OCI-LY1 (cell line): Measurements from ENCODE around the gene KCNA3.

Experiments
- H2AFZ ChIP-seq: fragments of 200-600 bp; sonication (generic), shearing (Covaris generic); 2 replicates; pipeline ENCODE4 v1.6.0; 2014; ENCODE audit warnings: antibody characterized with exemption, mild to moderate bottlenecking, low read length
- H3F3A ChIP-seq: fragments of 200-600 bp; sonication (generic), shearing (Covaris generic); 2 replicates; pipeline ENCODE4 v1.6.0; 2014; ENCODE audit warnings: mild to moderate bottlenecking, antibody characterized with exemption, low read length, moderate library complexity; ENCODE audit not compliant: insufficient read depth
- H3K27ac ChIP-seq: fragments of 200-600 bp; sonication (generic); 2 replicates; pipeline ENCODE4 v1.5.1; 2014; ENCODE audit warnings: low read length, mixed run types, mild to moderate bottlenecking, low read depth; ENCODE audit not compliant: poor library complexity, severe bottlenecking
- H3K27me3 ChIP-seq: fragments of 200-600 bp; sonication (generic); 2 replicates; pipeline ENCODE4 v1.6.0; 2014; ENCODE audit warnings: antibody characterized with exemption, mild to moderate bottlenecking, low read length, moderate library complexity; ENCODE audit not compliant: insufficient read depth
- H3K36me3 ChIP-seq: fragments of 200-600 bp; sonication (generic); 2 replicates; pipeline ENCODE4 v1.6.1; 2014; ENCODE audit warnings: mild to moderate bottlenecking, antibody characterized with exemption, low read length, moderate library complexity, mixed read lengths; ENCODE audit not compliant: insufficient read depth
- H3K4me1 ChIP-seq: fragments of 200-600 bp; sonication (generic); 2 replicates; pipeline ENCODE4 v1.5.1; 2014; ENCODE audit warnings: mild to moderate bottlenecking, low read length, moderate library complexity; ENCODE audit not compliant: insufficient read depth, severe bottlenecking
- H3K4me2 ChIP-seq: fragments of 200-600 bp; sonication (generic), shearing (Covaris generic); 2 replicates; pipeline ENCODE4 v1.6.1; 2014; ENCODE audit warnings: low read length
- H3K4me3 ChIP-seq: fragments of 200-600 bp; sonication (generic); 2 replicates; pipeline ENCODE4 v1.5.1; 2014; ENCODE audit warnings: low read length, low read depth, mild to moderate bottlenecking, mixed read lengths; ENCODE audit not compliant: poor library complexity, severe bottlenecking
- H3K79me2 ChIP-seq: fragments of 200-600 bp; shearing (Covaris generic); 2 replicates; pipeline ENCODE4 v1.6.1; 2016; ENCODE audit warnings: mixed run types, low read length, mixed read lengths; ENCODE audit not compliant: insufficient read depth
- H3K9ac ChIP-seq: fragments of 200-600 bp; sonication (generic), shearing (Covaris generic); 2 replicates; pipeline ENCODE4 v1.6.1; 2014; ENCODE audit warnings: mild to moderate bottlenecking, low read length, mixed read lengths
- H3K9me2 ChIP-seq: fragments of 200-600 bp; sonication (generic), shearing (Covaris generic); 2 replicates; pipeline ENCODE4 v1.6.1; 2014; ENCODE audit warnings: low read depth, mild to moderate bottlenecking, low read length, mixed read lengths
- H3K9me3 ChIP-seq: fragments of 200-600 bp; shearing (Covaris generic); 2 replicates; pipeline ENCODE4 v1.6.1; 2014; ENCODE audit warnings: low read length, mixed read lengths
- H4K20me1 ChIP-seq: fragments of 200-600 bp; sonication (generic), shearing (Covaris generic); 2 replicates; pipeline ENCODE4 v1.6.0; 2016; ENCODE audit warnings: mild to moderate bottlenecking, low read length; ENCODE audit not compliant: insufficient read depth
- EZH2 ChIP-seq: fragments of 200-600 bp; sonication (generic), shearing (Covaris generic); IDR thresholded peaks from 2 replicates; pipeline ENCODE4 v1.8.0; 2017; ENCODE audit warnings: borderline replicate concordance, mixed run types, mild to moderate bottlenecking, antibody characterized with exemption, low read length, moderate library complexity, mixed read lengths
- TF ChIP-seq, protein P1 (sequence below): fragments of 200-600 bp; sonication (generic), shearing (Covaris generic); IDR thresholded peaks from 2 replicates; pipeline ENCODE4 v1.5.1; 2017; ENCODE audit warnings: mild to moderate bottlenecking, antibody characterized with exemption, low read length, moderate library complexity, mixed read lengths

The KCNA3 gene

GRCh38 chr1:110643879-110644472, 30.8 kb downstream of the KCNA3 start:
- H3K9me2 ChIP-seq: no peaks in the 10 kb centered on the region
- no peaks in the 10 kb centered on the region for H3K9me3 ChIP-seq
- H3K4me1 ChIP-seq: peaks cover 3% of the 10 kb centered on the region
- H3K9ac ChIP-seq: no peak overlapping the region
- no peaks in the 10 kb centered on the region for H4K20me1 ChIP-seq
- TF ChIP-seq, protein P1, sequence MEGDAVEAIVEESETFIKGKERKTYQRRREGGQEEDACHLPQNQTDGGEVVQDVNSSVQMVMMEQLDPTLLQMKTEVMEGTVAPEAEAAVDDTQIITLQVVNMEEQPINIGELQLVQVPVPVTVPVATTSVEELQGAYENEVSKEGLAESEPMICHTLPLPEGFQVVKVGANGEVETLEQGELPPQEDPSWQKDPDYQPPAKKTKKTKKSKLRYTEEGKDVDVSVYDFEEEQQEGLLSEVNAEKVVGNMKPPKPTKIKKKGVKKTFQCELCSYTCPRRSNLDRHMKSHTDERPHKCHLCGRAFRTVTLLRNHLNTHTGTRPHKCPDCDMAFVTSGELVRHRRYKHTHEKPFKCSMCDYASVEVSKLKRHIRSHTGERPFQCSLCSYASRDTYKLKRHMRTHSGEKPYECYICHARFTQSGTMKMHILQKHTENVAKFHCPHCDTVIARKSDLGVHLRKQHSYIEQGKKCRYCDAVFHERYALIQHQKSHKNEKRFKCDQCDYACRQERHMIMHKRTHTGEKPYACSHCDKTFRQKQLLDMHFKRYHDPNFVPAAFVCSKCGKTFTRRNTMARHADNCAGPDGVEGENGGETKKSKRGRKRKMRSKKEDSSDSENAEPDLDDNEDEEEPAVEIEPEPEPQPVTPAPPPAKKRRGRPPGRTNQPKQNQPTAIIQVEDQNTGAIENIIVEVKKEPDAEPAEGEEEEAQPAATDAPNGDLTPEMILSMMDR: no peak
- no peak for TF ChIP-seq EZH2
- no peaks in the 10 kb centered on the region for H3F3A ChIP-seq
- no peaks in the 10 kb centered on the region for H3K36me3 ChIP-seq
- H2AFZ ChIP-seq: no peak overlapping the region
- no peak overlapping the region for H3K27ac ChIP-seq
- no peaks in the 10 kb centered on the region for H3K79me2 ChIP-seq
- no peak overlapping the region for H3K4me3 ChIP-seq
- no peaks in the 10 kb centered on the region for H3K27me3 ChIP-seq
- H3K4me2 ChIP-seq: no peak overlapping the region

DNA sequence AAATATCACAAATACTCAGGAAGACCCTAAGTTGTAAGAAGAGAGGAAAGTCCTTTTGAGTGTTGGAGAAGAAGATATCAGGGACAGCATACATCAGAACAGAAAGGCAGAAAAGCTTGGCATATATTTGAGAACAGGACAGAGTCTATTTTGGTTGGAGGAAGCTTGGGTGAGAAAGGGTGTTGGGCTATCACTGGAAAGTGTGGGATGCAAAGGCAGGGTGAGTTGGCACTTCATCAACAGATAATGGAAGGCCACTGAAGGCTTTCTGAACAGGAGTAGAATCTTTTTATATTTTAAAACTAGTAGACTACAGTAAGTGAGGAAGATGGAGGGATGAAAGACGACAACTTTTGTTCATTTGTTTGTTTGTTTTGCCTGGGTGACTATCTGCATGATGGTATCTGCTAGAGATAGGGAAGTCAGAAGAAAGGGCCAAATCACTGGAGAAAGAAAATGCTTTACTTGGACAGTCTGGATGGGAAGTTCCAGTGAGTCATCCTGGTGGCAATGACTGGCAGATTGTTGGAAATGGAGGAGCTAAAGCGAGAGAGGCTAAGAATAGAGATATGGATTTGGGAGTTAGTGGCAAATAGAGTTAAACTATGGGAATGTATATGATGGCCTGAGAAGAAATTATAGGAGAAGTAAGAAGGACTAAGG, 34.9 kb downstream of the KCNA3 start:
- Histone ChIP-seq H3K9me3 (no peaks in the 10 kb centered on the region), H3K79me2 (no peaks in the 10 kb centered on the region), H2AFZ (no peak overlapping the region), H3K9me2 (no peaks in the 10 kb centered on the region), H3K27ac (no peak overlapping the region), H3K4me1 (peaks cover 44% of the 10 kb centered on the region), H3K36me3 (no peaks in the 10 kb centered on the region), H4K20me1 (no peaks in the 10 kb centered on the region), H3K27me3 (no peaks in the 10 kb centered on the region), H3K9ac (no peak overlapping the region), H3K4me2 (no peak overlapping the region), H3F3A (no peaks in the 10 kb centered on the region), H3K4me3 (no peak overlapping the region)
- TF ChIP-seq, protein P1: no peak
- TF ChIP-seq EZH2: no peak

GRCh38 chr1:110638556-110638955, 36.2 kb downstream of the KCNA3 start:
- Histone ChIP-seq H3K9ac (no peak overlapping the region), H3K4me3 (no peak overlapping the region), H3K36me3 (no peaks in the 10 kb centered on the region), H4K20me1 (no peaks in the 10 kb centered on the region), H3K9me3 (no peaks in the 10 kb centered on the region), H3K4me1 (peaks cover 56% of the 10 kb centered on the region), H3K27ac (peak overlapping the region; percentile 79), H3K79me2 (no peaks in the 10 kb centered on the region), H2AFZ (no peak overlapping the region), H3K4me2 (no peak overlapping the region), H3K27me3 (no peaks in the 10 kb centered on the region), H3K9me2 (no peaks in the 10 kb centered on the region), H3F3A (no peaks in the 10 kb centered on the region)
- no peak for TF ChIP-seq EZH2

GRCh38 chr1:110638058-110638457, 36.7 kb downstream of the KCNA3 start:
- H3K9me3 ChIP-seq: no peaks in the 10 kb centered on the region
- no peaks in the 10 kb centered on the region for H3F3A ChIP-seq
- H3K9me2 ChIP-seq: no peaks in the 10 kb centered on the region
- H3K4me3 ChIP-seq: no peak overlapping the region
- no peak for TF ChIP-seq EZH2
- TF ChIP-seq, protein P1: no peak
- no peaks in the 10 kb centered on the region for H3K36me3 ChIP-seq
- peak overlapping the region; percentile 79 for H3K27ac ChIP-seq
- H3K79me2 ChIP-seq: no peaks in the 10 kb centered on the region
- no peaks in the 10 kb centered on the region for H4K20me1 ChIP-seq
- no peak overlapping the region for H2AFZ ChIP-seq
- H3K4me1 ChIP-seq: peaks cover 56% of the 10 kb centered on the region
- no peaks in the 10 kb centered on the region for H3K27me3 ChIP-seq
- H3K4me2 ChIP-seq: no peak overlapping the region
- H3K9ac ChIP-seq: no peak overlapping the region
